GM18526 (cell line): Measurements from ENCODE around the gene IDUA.

Experiments
- POLR2A ChIP-seq: IDR thresholded peaks from 3 replicates; pipeline ENCODE4 v1.6.1; 2011; ENCODE audit not compliant: insufficient read length; ENCODE audit errors: extremely low read depth

The IDUA gene

GRCh38 chr4:988726-989721 lies 2.2 kb downstream of the IDUA start:
- TF ChIP-seq POLR2A, result no peak

GRCh38 chr4:989722-990471 lies 3.1 kb downstream of the IDUA start:
- TF ChIP-seq POLR2A, result no peak

DNA sequence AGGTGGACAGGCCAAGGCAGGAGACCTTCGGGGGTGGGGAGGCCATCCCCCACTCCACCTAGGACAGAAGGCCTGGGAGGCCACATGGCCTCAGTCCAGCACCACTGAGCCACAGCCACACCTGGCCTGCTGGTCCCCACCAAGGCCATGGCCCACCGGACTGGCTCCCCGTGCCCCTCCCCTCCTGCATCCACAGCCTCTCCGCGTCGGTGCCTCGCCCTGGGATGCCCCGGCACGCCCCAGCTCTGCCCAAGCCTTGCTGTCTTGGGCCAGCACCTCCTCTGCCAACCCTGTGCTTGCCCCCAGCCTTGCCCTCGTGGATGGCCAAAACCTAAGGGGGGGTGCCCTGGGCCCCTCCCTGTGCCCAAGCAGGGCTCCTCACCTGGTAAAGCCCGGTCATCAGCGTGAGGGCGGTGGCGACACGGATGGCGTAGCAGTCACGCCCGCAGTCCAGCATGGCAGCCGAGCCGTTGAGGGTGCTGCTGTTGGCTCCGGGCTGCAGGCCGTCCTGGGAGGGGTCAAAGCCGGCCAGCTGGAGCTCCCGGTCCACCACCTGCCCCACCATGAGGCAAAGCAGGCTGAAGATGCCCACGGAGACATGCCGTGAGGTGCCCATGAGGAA lies 4.0 kb downstream of the IDUA start:
- no peak for TF ChIP-seq POLR2A

DNA sequence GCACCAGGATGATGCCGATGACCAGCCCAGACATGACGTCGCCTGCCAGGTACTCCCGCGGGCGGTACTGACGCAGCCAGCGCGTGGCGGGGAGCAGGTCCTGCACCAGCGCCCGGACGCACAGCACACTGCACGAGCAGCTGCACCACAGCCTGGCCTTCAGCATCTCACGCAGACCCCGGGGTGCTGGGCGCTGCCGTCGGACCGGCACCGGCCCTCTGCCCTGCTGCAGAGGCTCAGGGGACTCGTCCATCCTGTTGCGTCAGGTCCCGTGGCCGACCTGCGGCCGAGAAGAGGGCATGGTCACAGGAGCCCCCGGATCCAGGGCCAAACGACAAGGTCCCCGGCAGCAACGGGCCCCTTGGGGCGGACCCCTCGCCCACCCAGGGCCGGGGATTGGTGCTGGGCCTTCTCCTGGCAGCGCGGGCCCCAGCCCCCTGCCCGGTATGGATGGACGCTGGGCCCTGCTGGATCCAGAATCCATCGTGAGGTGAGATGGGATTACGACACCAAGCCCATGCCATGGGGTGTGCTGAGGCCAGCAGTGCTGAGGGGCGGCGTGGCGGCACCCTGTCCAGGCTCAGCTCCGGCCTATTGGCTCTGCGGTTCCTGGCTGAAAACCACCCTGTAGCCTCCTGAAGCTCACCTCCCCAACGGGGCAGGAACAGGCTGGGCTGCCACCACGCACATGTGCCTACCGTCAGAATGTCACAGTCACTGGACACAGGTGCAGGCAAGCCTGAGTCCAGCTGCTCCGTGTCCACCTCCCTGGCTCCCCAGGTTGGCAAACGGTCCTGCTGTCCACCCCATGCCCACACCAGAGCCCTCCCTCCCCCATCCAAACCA lies 4.8 kb downstream of the IDUA start:
- no peak for TF ChIP-seq POLR2A

GRCh38 chr4:992297-993110 lies 5.7 kb downstream of the IDUA start:
- TF ChIP-seq POLR2A, result no peak

DNA sequence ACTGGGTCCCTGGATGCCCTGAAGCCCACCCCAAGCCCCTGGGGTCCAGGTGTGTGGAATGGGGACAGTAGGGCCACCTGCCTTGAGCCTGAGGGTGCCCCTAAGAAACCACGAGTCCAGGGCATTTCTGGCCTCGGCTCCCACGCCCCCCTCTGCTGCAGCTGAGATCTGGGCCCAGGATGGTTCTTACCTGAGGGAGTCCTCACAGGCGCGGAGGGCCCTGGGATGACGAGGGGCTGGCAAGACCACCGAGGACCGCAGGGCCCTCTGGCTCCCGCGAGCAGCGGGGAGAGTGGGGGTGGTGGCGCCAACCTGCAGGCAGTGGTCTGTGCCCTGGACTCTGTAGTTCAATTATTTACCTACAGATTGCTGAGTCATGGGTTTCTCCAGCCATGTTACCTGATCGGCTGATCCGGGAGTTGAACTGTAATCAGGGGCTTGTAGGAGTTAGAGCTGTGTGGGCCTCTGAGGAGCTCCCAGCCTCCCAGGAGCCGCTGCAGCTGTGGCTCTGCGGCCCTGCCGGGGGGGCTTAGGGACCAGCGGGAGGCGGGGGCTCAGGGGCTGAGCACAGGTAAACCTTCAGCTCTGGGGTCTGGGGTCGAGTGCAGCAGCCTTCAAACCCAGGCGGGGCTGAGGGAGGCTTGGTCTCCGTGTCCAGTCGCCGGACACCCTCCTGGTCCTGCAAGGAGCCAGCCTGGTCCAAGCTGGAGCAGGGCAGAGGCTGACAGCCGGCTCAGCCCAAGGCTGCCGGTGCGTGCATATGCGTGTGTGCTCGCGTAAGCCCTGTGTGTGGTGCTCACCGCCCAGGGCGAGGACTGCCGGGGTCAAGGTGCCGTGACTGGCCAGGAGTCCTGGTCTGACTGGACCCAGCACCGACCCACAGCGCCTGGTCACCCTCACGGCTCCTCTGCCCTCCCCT lies 6.5 kb downstream of the IDUA start, which contains the start of gene SLC26A1:
Gene SLC26A1, minus strand, starts transcription at position 294 of the 919 bp plus-strand sequence. CDS start 1,701 bp downstream, outside the sequence.
- TF ChIP-seq POLR2A, result no peak

DNA sequence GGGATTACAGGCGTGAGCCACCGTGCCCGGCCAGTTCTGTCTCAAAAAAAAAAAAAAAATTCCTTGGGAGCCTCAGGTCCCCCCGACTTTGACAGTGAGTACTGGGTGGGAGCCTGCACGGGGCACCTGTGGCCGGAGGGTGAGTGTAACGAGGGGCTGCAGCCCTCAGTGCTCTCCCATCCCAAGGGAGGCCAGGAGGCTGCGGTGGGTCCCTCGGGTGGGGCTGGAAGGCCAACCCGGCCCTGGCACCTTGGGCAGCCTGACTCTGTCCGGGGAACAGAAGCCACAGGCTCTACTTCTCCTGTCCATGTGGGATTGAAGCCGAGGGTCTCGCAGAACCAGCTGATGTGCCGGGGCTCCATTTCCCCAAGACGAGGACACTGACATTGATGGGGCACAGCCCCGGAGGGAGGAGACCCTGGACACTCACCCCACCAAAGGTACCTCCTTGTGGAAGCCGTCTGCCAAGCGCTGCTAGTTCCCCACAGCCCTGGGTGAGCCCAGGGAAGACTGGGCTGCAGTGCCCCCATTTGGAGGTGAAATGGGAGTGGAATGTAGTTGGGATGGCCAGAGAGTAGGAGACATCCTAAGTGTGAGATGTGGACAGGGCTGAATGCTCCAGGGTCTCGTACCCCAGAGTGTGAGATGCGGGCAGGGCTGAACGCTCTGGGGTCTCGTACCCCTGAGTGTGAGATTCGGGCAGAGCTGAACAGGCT lies 8.6 kb downstream of the IDUA start:
- no peak for TF ChIP-seq POLR2A

DNA sequence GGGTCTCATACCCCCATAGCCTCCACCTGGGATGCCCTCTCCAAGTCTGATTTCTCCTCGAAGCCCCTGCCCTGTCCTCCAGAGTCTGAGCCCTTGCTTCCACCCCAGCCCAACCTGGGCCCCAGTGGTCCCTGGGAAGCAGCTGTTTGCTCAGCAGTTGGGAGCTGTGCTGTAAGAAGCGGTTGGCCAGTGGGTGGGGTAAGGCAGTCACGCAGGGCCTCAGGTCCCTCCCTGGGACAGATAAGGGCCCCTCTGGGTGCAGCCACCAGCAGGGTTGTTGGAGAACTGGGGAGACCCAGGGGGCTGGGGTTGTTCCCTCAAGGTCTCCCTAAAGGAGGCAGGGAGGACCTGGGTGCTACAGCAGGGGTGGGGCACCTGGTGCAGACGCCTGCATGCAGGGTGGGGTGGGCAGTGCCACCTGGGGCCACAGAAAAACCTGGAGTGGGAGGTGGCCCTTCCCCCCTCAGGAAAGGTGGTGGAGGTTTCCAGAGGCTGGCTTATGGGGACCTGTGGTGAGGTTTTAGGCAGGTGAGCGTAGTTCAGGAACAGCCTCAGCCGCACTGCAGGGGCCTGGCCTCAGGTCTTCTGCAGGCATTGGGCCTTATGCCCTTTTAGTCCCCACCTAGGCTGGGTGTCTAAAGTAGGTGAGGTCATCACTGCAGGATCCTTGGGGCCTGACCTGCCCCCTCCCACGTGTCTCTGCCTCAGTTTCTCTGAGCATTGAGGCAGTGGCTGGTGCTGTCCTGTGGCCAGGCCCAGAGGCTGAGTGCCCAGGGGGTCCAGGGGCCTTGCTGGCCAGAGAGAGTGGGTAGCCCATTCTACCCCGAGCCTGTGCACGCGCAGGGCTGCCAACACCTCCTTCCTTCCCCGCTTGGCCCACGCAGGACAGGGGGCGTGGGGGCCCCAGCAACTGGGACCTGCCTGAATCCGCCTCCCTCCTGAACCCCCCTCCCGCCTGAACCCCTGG lies 9.5 kb downstream of the IDUA start:
- TF ChIP-seq POLR2A, result no peak

DNA sequence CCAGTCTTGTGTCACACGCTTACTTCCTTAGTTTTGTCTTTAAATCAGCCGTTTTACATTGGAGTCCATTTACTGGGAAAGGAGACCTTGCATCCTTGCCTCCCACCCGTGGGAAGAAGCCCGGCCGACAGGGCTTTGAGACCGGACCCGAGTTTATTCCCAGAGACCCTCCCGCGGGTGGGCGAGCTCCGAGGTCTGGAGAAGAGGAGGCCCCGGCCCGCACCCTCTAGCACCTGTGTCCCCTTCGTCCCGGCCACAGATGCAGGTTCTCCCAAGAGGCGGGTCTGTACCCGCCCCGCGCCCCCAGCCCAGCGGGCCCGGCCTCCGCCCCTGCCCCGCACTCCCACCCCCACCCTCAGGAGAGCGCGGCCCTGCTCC lies 10.1 kb downstream of the IDUA start:
- TF ChIP-seq POLR2A, result no peak

- TF ChIP-seq POLR2A, result no peak
These were observed 10.7 kb downstream of the IDUA start for GRCh38 chr4:997375-998071.
